Muscle layer of colon (tissue), 2 donors: ENCODE measurements around the gene MPP7.

Source experiments
- H3K27ac ChIP-seq: one replicate; pipeline ENCODE4 v1.7.0; 2013; ENCODE audit warnings: low read depth, mild to moderate bottlenecking, low read length, moderate library complexity
- H3K27me3 ChIP-seq, 2 donors: one replicate each; pipeline ENCODE4 v1.7.0; 2013; ENCODE audit warnings: low read length in 2 of 2, mild to moderate bottlenecking in 2 of 2; ENCODE audit not compliant: insufficient read depth in 2 of 2, control insufficient read depth in 1 of 2
- H3K36me3 ChIP-seq: one replicate; pipeline ENCODE4 v1.7.0; 2013; ENCODE audit warnings: mild to moderate bottlenecking, low read length; ENCODE audit not compliant: insufficient read depth
- H3K4me1 ChIP-seq: one replicate; pipeline ENCODE4 v1.7.0; 2013; ENCODE audit warnings: mild to moderate bottlenecking, low read length; ENCODE audit not compliant: insufficient read depth
- H3K4me3 ChIP-seq, 2 donors: one replicate each; pipeline ENCODE4 v1.7.0; 2013; ENCODE audit warnings: low read length in 2 of 2, low read depth in 1 of 2, mild to moderate bottlenecking in 1 of 2, moderate library complexity in 1 of 2
- H3K9ac ChIP-seq: one replicate; pipeline ENCODE4 v1.7.0; 2013; ENCODE audit warnings: low read length
- H3K9me3 ChIP-seq: one replicate; pipeline ENCODE4 v1.7.0; 2013; ENCODE audit warnings: mild to moderate bottlenecking, low read length
- donor health status: abdominal sarcoma.
- donor health status: Adenocarcinoma of cecum.

The MPP7 gene

GRCh38 chr10:28285816-28286215 is 17.0 kb downstream of the MPP7 start:
- H3K9ac ChIP-seq = no peak overlapping the region

GRCh38 chr10:28284126-28284525 is 18.7 kb downstream of the MPP7 start:
- no peaks in the 10 kb centered on the region for H3K27me3 ChIP-seq
- peaks cover 16% of the 10 kb centered on the region for H3K4me1 ChIP-seq
- H3K9me3 ChIP-seq = no peaks in the 10 kb centered on the region
- no peak overlapping the region for H3K27ac ChIP-seq
- no peaks in the 10 kb centered on the region for H3K36me3 ChIP-seq
- H3K4me3 ChIP-seq = no peak overlapping the region
- H3K9ac ChIP-seq = no peak overlapping the region

More at GRCh38 chr10:28285816-28286215, 17.0 kb downstream of the MPP7 start:
- no peaks in the 10 kb centered on the region for H3K27me3 ChIP-seq
- peaks cover 13% of the 10 kb centered on the region for H3K4me1 ChIP-seq
- H3K36me3 ChIP-seq = no peaks in the 10 kb centered on the region
- H3K4me3 ChIP-seq = no peak overlapping the region
- no peak overlapping the region for H3K27ac ChIP-seq
- no peaks in the 10 kb centered on the region for H3K9me3 ChIP-seq

GRCh38 chr10:28283251-28283650 is 19.6 kb downstream of the MPP7 start:
- Histone ChIP-seq H3K4me1 (peaks cover 16% of the 10 kb centered on the region), H3K27me3 (no peaks in the 10 kb centered on the region), H3K36me3 (no peaks in the 10 kb centered on the region), H3K4me3 (no peak overlapping the region), H3K9me3 (no peaks in the 10 kb centered on the region), H3K27ac (no peak overlapping the region), H3K9ac (no peak overlapping the region)

- H3K9ac ChIP-seq = no peak overlapping the region
- no peak overlapping the region for H3K4me3 ChIP-seq
- H3K9me3 ChIP-seq = no peaks in the 10 kb centered on the region
- H3K36me3 ChIP-seq = no peaks in the 10 kb centered on the region
- no peak overlapping the region for H3K27ac ChIP-seq
- no peaks in the 10 kb centered on the region for H3K27me3 ChIP-seq
- H3K4me1 ChIP-seq = peaks cover 16% of the 10 kb centered on the region
Observed at GRCh38 chr10:28282336-28282735, 20.5 kb downstream of the MPP7 start.

GRCh38 chr10:28281726-28282315 is 21.0 kb downstream of the MPP7 start:
- H3K4me1 ChIP-seq = peaks cover 16% of the 10 kb centered on the region
- H3K27ac ChIP-seq = no peak overlapping the region
- H3K4me3 ChIP-seq = no peak overlapping the region
- no peaks in the 10 kb centered on the region for H3K27me3 ChIP-seq
- H3K9ac ChIP-seq = no peak overlapping the region
- no peaks in the 10 kb centered on the region for H3K36me3 ChIP-seq
- H3K9me3 ChIP-seq = no peaks in the 10 kb centered on the region

- Histone ChIP-seq H3K4me1 (peaks cover 16% of the 10 kb centered on the region), H3K4me3 (no peak overlapping the region), H3K9me3 (no peaks in the 10 kb centered on the region), H3K27ac (no peak overlapping the region), H3K36me3 (no peaks in the 10 kb centered on the region), H3K9ac (no peak overlapping the region), H3K27me3 (no peaks in the 10 kb centered on the region)
Observed at GRCh38 chr10:28280652-28281051, 22.2 kb downstream of the MPP7 start.

- Histone ChIP-seq H3K4me3 (no peak overlapping the region), H3K36me3 (no peaks in the 10 kb centered on the region), H3K27ac (no peak overlapping the region), H3K9me3 (no peaks in the 10 kb centered on the region), H3K27me3 (no peaks in the 10 kb centered on the region), H3K4me1 (peaks cover 16% of the 10 kb centered on the region), H3K9ac (no peak overlapping the region)
Observed at GRCh38 chr10:28279878-28280277, 23.0 kb downstream of the MPP7 start.

- Histone ChIP-seq H3K4me1 (peaks cover 21% of the 10 kb centered on the region), H3K4me3 (no peak overlapping the region), H3K9me3 (no peaks in the 10 kb centered on the region), H3K36me3 (no peaks in the 10 kb centered on the region), H3K9ac (no peak overlapping the region), H3K27ac (no peak overlapping the region), H3K27me3 (no peaks in the 10 kb centered on the region)
Observed at GRCh38 chr10:28278842-28279241, 24.0 kb downstream of the MPP7 start.

- Histone ChIP-seq H3K36me3 (no peaks in the 10 kb centered on the region), H3K27me3 (no peaks in the 10 kb centered on the region), H3K9me3 (no peaks in the 10 kb centered on the region), H3K4me3 (no peak overlapping the region), H3K4me1 (peaks cover 12% of the 10 kb centered on the region), H3K27ac (no peak overlapping the region), H3K9ac (no peak overlapping the region)
Observed at GRCh38 chr10:28276384-28276783, 26.5 kb downstream of the MPP7 start.

- H3K4me1 ChIP-seq = peaks cover 5% of the 10 kb centered on the region
- H3K9ac ChIP-seq = no peak overlapping the region
- no peak overlapping the region for H3K4me3 ChIP-seq
Observed at GRCh38 chr10:28274475-28274874, 28.4 kb downstream of the MPP7 start.

GRCh38 chr10:28273343-28273742 is 29.5 kb downstream of the MPP7 start:
- Histone ChIP-seq H3K4me1 (peaks cover 5% of the 10 kb centered on the region), H3K4me3 (no peak overlapping the region), H3K27ac (no peak overlapping the region), H3K9me3 (no peaks in the 10 kb centered on the region), H3K27me3 (no peaks in the 10 kb centered on the region), H3K9ac (no peak overlapping the region), H3K36me3 (no peaks in the 10 kb centered on the region)

More at GRCh38 chr10:28274475-28274874, 28.4 kb downstream of the MPP7 start:
- Histone ChIP-seq H3K27me3 (no peaks in the 10 kb centered on the region), H3K9me3 (no peaks in the 10 kb centered on the region), H3K27ac (no peak overlapping the region), H3K36me3 (no peaks in the 10 kb centered on the region)

GRCh38 chr10:28269842-28270456 is 32.9 kb downstream of the MPP7 start:
- no peak overlapping the region for H3K9ac ChIP-seq
- H3K27ac ChIP-seq = no peak overlapping the region
- H3K9me3 ChIP-seq = no peaks in the 10 kb centered on the region

More at GRCh38 chr10:28269842-28270456, 32.9 kb downstream of the MPP7 start:
- no peaks in the 10 kb centered on the region for H3K36me3 ChIP-seq
- H3K27me3 ChIP-seq = no peaks in the 10 kb centered on the region
- no peak overlapping the region for H3K4me3 ChIP-seq
- peaks cover 5% of the 10 kb centered on the region for H3K4me1 ChIP-seq
